ENCODE data around the gene PPEF1. TPM values are rescaled to one million over a fixed set of nuclear protein-coding genes. Genes with fewer than 3 reads are reported as not detected.
"Not testable (repeated sequence)": the region's sequence is repeated elsewhere in the genome, so short reads cannot be mapped to it uniquely, and the experiment has no call there.

Gene PPEF1
- total RNA-seq, 1 donor = not detected

GRCh38 chrX:18722500-18723071 is 15.1 kb downstream of the PPEF1 start:
- no peak overlapping the region for H3K4me3 ChIP-seq (ENCODE audit: low read depth, low read length)
- DNase-seq (ENCODE audit: low read depth) = no peak
- TF ChIP-seq CTCF (IDR thresholded peaks at IDR 0.05; ENCODE audit: insufficient read depth, low read length) = no peak

- no peak for TF ChIP-seq CTCF (IDR thresholded peaks at IDR 0.05; ENCODE audit: insufficient read depth, low read length)
- H3K4me3 ChIP-seq (ENCODE audit: low read depth, low read length) = no peak overlapping the region
- no peak for DNase-seq (ENCODE audit: low read depth)
Observed at GRCh38 chrX:18725310-18725943, 18.0 kb downstream of the PPEF1 start.

- no peak for DNase-seq (ENCODE audit: low read depth)
- no peak for TF ChIP-seq CTCF (IDR thresholded peaks at IDR 0.05; ENCODE audit: insufficient read depth, low read length)
- no peak overlapping the region for H3K4me3 ChIP-seq (ENCODE audit: low read depth, low read length)
Observed at GRCh38 chrX:18733287-18733686, 25.8 kb downstream of the PPEF1 start.

DNA sequence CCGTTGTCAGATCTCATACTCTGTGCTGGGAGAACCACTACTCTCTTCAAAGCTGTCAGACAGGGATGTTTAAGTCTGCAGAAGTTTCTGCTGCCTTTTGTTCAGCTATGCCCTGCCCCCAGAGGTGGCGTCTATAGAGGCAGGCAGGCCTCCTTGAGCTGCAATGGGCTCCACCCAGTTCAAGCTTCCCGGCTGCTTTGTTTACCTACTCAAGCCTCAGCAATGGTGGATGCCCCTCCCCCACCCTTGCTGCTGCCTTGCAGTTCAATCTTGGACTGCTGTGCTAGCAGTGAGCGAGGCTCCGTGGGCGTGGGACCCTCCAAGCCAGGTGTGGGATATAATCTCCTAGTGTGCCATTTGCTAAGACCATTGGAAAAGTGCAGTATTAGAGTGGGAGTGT is 32.2 kb downstream of the PPEF1 start:
- not testable (repeated sequence) for DNase-seq (ENCODE audit: low read depth); H3K4me3 ChIP-seq (ENCODE audit: low read depth, low read length)

GRCh38 chrX:18748499-18748898 is 41.1 kb downstream of the PPEF1 start:
- H3K4me3 ChIP-seq (ENCODE audit: low read depth, low read length) = no peak overlapping the region
- no peak for TF ChIP-seq CTCF (IDR thresholded peaks at IDR 0.05; ENCODE audit: insufficient read depth, low read length)
- no peak for DNase-seq (ENCODE audit: low read depth)

DNA sequence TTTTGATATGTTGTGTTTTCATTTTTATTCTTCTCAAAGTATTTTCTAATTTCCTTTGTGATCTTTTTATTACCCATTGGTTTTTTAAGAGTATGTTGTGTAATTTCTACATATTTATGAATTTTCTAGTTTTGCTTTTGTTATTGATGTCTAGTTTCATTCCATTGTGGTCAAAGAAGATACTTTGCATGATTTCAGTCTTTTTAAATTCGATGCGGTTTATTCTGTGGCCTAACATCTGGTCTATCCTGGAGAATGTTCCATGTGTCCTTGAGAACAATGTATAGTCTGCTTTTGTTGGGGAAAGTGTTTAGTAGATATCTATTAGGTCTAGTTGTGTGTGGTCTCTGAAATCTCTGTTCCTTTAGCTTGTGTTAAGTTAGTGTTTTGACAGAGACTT is 46.2 kb downstream of the PPEF1 start:
- TF ChIP-seq CTCF (IDR thresholded peaks at IDR 0.05; ENCODE audit: insufficient read depth, low read length) = no peak
- DNase-seq (ENCODE audit: low read depth) = no peak
- no peak overlapping the region for H3K4me3 ChIP-seq (ENCODE audit: low read depth, low read length)

DNA sequence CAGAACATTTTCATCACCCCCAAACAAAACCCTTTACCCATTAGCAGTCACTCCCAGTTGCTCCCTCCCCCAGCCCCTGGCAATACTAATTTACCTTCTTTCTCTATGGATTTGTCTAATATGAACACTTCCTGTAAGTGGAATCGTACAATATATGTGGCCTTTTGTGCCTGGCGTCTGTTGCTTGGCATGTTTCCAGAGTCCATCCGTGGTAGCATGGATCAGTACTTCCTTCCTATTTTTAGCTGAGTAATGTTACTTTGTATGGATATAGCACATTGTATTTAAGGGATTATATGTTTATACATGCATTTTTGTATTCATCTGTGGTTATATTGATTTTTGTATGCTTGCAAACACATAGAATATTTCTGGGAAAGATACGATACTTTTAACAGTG is 48.2 kb downstream of the PPEF1 start:
- no peak overlapping the region for H3K4me3 ChIP-seq (ENCODE audit: low read depth, low read length)
- DNase-seq (ENCODE audit: low read depth) = no peak
- TF ChIP-seq CTCF (IDR thresholded peaks at IDR 0.05; ENCODE audit: insufficient read depth, low read length) = no peak
